ENCODE results near the gene TRPC4AP.

The TRPC4AP gene

DNA sequence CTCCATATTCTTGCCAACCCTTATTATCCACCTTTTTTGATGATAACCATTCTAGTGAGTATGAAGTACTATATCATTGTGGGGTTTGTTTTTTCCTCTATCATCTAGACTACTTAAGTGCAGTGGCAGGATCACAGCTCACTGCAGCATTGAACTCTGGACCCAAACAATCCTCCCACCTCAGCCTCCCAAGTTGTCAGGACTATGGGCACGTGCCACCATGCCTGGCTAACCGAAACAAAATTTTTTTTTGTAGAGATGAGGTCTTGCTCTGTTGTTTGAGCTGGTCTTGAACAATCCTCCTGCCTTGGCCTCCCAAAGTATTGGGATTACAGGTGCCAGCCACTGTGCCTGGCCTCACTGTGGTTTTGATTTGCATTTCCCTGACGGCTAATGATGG, 67.5 kb downstream of the TRPC4AP start:
- no peak for DNase-seq (ENCODE audit: insufficient read length, low spot score)
- TF ChIP-seq POLR2A (IDR thresholded peaks at IDR 0.05; ENCODE audit: low read depth, low read length), result no peak
- no peak for FAIRE-seq

DNA sequence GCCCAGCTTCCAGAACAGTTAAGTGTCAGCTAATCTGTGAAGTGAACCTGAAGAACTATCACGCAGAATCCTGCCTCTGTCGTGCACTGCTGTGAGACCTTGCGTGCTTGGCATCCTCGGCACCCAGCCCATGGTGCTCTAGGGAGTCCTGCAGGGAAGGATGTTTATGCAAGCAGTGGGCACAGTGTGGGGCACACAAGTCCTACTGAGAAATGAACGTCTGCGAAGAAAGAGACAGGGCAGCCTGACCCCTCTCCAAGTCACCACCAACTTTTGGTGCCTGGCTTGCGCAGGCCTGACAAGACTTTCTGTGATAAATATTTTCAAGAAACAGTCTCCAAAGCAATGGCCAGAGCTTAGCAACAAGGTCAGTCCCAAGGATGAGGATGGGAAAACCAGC, 69.0 kb downstream of the TRPC4AP start:
- no peak for FAIRE-seq
- no peak for DNase-seq (ENCODE audit: insufficient read length, low spot score)
- no peak for TF ChIP-seq POLR2A (IDR thresholded peaks at IDR 0.05; ENCODE audit: low read depth, low read length)

DNA sequence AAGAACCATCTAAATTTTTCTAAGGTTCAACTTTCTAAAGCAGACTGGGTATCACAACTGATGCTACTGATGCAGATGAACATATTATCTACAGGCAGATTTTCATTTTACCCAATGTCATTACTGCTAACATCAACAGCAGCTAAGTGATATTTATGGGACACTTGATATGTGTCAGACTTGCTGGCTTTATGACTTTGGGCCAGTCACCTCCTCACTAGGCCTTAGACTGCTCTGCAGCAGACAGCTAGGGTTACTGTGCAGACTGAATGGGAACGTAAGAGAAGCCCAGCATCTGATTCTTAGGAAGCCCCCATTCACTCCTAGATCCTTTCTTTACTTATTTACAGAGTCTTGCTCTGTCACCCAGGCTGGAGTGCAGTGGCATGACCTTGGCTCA, 70.8 kb downstream of the TRPC4AP start:
- no peak for FAIRE-seq
- no peak for TF ChIP-seq POLR2A (IDR thresholded peaks at IDR 0.05; ENCODE audit: low read depth, low read length)
- no peak for DNase-seq (ENCODE audit: insufficient read length, low spot score)

DNA sequence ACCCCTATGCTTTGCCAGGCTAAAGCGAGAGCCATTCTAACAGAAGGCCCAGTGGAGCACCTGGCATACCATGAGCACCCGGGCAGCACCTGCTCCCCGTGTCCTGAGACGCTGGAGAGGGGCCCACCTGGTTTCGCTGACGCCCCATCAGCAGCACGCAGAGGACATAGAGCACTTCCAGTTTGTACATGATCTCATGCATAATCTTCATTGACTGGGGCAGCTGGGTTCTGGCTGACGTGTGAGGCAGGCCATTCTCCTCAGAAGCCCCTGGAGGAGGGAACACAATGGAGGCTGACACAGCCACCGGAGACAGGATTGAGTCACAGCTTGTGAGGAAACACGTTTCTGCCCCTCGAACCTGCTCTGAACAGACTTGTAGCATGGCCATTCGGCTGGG, 71.5 kb downstream of the TRPC4AP start:
- TF ChIP-seq POLR2A (IDR thresholded peaks at IDR 0.05; ENCODE audit: low read depth, low read length), result no peak
- no peak for FAIRE-seq
- no peak for DNase-seq (ENCODE audit: insufficient read length, low spot score)

DNA sequence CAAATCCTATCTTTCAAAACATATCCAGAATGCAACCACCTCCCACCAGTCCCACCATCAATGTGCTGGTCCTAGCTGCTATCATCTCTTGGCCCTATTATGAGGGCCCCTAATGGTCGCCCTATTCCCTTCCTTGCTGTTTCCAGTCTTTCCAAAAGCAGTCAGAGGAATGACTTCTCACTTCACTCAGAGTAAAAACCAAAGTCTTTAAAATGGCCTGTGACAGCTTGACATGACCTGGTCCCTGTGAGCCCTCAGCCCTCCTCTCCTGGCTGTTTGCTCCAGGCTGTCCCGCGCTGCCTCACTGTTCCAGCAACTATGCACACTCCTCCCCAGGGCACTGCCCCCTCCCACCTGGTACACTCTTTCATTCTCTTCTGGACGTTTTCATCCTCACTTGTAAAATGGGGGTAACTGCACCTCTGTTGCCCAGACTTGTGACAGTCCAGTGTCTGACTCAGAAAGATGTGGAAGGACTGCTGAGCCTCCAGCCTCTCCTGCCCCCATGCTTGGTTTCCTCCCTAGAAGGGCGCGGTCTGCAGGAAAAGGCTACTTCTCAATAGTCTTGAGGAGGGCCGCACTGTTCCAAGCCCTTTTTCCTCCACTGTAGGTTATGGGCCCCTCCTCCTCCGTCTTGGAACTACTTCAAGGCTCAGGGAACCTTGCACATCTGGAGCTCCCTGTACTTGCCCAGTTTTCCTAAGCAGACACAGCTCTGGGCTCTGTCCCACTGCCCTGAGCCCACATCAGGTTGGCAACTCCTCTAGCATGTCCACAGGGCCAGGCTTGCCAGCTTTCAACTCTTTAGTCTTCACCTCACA, 72.3 kb downstream of the TRPC4AP start:
- no peak for TF ChIP-seq POLR2A (IDR thresholded peaks at IDR 0.05; ENCODE audit: low read depth, low read length)
- no peak for DNase-seq (ENCODE audit: insufficient read length, low spot score)
- FAIRE-seq, result no peak

DNA sequence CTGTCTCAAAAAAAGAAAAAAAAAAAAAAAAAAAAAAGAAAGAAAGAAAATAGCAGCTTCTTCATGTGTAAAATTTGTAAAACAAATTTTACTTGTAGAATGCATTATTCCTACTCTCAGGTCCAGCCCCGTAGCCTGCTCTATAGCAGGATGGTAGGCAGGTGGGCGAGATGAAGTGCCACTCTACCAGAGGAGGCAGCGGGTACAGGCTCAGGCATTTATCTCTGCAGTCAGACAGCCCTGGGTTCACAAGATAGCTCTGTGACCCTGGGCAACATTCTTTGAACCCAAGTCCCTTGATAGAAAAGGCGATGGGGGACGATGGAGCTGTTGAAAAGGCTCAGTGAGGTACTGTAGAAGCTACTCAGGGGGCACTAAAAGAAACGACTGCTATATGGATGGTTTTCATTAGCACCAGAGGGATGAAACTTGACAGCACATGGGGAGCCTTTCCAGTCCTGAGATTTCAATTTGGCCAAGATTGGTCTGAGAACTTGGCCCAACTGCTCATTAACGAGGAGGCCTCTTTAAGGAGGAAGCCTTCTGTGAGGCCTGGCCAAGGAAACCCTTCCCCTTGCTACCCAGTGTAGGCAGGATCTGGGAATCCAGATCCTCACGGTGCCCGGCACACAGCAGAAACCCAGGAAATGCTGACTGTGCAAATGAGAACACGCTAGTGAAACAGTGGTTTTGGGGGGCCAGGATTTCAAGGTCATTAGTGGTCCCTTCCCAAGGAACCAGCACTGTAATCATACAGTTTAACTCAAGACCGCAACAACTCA, 73.8 kb downstream of the TRPC4AP start:
- no peak for TF ChIP-seq POLR2A (IDR thresholded peaks at IDR 0.05; ENCODE audit: low read depth, low read length)
- DNase-seq (ENCODE audit: insufficient read length, low spot score) (no peak), FAIRE-seq (no peak)

DNA sequence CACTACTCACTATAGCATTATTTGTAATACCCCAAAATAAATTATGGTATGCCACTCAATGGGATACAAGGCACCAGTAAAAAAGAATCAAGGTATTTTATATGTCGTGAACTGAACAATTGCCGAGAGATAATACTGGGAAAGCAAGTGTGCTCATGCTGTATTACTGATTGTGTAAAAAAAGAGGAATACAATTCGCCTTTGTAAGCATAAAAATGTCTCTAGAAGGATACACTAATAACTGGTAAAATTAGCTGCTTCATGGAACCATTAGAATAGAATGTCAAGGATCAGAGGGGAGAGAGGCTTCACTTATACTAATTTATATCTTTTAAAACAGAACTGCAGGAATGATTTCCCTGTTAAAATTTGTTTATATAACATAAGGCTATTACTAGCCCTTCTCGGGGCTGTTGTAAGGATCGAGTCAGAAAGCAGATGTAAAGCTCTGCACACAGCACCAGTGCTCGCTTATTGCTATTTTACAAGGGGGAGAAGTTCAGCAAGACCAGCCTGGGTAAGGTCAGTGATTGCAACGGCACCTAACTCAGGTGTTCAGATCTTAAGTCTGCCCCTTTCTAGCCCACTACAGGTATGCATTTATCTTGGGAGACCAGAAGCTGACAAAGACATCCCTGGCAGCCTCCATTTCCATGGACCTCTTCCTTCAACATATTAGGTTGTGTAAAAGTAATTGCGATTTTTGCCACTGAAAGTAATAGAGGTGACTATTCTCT, 75.3 kb downstream of the TRPC4AP start:
- DNase-seq (ENCODE audit: insufficient read length, low spot score), result no peak
- FAIRE-seq, result no peak
- TF ChIP-seq POLR2A (IDR thresholded peaks at IDR 0.05; ENCODE audit: low read depth, low read length), result no peak

DNA sequence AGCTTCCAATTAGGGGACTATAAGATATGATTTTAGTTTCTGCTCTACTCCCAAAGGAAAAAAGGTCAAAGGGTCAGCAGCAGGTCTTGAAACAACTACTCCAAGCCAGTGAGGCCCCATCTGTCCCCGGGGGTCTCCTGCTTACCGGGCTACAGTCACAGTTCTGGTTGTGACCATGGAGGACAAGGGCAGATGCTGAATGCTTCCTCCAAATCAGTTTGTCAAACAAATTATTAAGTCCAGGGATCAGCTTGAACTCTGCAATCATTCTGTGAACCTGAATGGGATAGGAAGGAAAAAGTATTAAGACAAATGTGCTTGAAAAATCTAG, 76.8 kb downstream of the TRPC4AP start:
- DNase-seq (ENCODE audit: insufficient read length, low spot score), result no peak
- TF ChIP-seq POLR2A (IDR thresholded peaks at IDR 0.05; ENCODE audit: low read depth, low read length), result no peak
- no peak for FAIRE-seq

DNA sequence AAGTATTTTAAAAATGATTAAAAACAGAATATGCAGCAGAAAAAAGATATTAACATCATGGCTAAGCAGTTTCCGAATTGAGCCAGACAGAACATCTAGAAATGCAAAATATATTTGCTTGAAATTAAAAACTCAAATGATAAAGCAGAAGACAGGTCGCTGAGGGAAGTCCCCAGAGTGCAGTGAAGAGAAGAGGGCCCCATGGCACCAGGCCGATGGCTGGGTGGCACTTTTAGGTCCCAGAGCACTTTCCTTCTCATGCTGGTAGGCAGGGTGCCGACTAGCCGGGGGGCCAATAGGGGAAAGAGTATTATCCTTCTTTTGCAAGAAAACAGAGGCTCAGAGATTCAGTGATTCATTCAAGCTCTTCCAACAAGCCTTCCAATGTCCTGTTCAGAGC, 78.1 kb downstream of the TRPC4AP start:
- TF ChIP-seq POLR2A (IDR thresholded peaks at IDR 0.05; ENCODE audit: low read depth, low read length), result no peak
- DNase-seq (ENCODE audit: insufficient read length, low spot score) (no peak), FAIRE-seq (no peak)

DNA sequence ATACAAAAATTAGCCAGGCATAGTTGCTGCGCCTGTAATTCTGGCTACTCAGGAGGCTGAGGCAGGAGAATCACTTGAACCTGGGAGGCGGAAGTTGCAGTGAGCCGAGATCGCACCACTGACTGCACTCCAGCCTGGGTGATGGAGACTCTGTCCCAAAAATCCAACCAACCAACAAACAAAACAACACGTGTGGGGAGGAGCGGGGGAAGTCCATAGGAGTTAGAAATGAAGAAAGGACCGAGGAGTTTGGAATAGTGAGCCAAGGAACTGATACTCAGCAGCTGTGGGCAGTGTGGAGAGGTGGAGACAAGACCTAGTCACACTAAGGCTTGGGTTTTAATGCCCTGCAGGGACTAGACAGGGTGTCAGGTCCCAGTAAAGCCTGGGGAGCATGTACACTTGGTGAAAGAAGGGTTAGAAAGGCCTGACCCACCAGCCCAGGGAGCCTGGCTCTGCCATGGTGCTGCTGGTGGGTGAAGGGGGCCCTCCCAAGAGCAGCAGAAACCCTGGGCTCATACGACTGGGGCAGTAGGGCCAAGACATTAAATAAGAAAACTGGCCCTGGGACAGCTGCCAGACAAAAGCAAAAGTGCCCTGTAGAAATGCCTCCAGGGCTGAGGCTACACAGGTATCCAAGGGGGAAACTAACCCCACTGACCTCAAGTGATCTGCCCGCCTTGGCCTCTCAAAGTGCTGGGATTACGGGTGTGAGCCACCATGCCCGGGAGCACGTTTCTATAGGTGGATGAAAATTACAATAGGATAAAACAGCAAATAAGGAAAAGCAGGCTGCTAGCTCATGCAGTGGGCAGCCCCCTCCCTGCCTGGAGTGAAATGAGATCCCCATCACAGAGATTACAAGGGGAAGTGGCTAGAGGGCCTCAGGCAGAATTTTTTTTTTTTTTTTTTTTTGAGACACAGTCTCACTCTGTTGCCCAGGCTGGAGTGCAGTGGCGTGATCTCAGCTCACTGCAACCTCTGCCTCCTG, 78.9 kb downstream of the TRPC4AP start:
- DNase-seq (ENCODE audit: insufficient read length, low spot score) (no peak), FAIRE-seq (no peak)

DNA sequence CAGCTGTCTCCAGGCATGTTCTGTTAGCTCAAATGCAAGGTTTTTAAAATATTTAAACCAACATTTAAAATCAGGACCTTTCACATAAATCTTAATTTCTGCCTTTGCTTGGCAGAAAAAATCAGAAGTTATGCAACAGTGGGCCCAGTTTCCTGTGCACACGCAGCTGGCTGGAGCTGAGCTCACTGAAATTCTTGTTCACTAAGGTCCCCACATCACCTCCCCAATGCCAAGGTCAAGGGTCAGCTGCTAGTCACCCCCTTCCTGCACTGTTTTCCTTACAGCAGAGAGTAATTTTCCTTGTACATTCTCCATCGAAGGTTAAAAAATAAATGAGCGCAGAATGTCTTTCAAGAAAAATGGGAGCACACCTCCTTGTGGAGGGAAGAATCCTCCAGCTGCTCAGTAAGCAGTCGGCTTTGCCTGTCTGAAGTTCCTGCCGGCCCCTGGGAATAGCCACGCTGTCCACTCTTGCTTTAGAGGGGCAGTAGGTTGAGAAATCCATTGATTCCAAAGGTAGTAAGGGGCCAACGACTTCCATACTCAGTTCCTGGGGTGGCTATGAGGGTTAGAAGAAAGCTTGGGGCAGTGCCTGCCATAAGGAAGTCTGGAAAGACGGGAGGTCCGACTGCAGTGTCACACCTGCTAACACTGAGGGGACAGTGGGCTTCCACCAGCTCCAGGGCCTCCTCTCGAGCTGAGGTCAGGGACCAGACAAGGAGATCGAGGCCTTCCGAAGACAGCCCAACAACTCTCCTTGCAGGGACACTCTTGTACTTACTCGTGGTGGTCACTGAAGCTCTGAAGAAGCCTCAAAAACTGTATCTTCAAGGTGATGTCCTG, 80.2 kb downstream of the TRPC4AP start:
- no peak for TF ChIP-seq POLR2A (IDR thresholded peaks at IDR 0.05; ENCODE audit: low read depth, low read length)
- FAIRE-seq (no peak), DNase-seq (ENCODE audit: insufficient read length, low spot score) (no peak)

More for the DNA sequence above, 78.9 kb downstream of the TRPC4AP start:
- no peak for TF ChIP-seq POLR2A (IDR thresholded peaks at IDR 0.05; ENCODE audit: low read depth, low read length)

DNA sequence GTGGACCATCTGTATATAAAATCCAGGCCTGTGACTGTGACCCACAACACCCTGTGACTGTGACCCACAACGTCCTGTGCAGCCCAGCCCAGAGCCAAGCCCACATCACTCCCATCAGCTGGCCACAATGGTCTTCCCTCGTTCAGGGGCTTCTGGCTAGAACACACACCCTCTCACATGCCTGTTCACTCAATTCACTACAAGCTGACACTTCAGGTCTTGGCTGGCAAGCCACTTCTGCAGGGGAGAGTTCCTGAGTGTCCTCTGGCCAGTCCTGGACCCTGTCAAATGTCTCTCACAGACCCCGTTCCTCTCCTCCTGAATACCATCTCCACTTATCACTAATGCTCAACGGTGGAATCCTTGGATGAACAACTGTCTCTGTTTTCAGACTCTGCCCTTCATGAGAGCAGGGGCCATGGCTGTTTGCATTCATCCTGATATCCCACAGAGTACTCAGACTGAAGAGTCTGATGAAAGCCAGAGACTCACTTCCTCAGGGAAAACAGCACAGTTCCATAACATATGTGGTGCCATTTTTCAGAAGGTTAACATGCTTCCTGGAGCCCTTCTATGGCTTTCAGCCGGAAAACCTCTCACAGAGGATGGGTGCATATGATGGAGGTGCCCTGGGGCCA, 80.9 kb downstream of the TRPC4AP start:
- FAIRE-seq, result no peak
- no peak for TF ChIP-seq POLR2A (IDR thresholded peaks at IDR 0.05; ENCODE audit: low read depth, low read length)
- no peak for DNase-seq (ENCODE audit: insufficient read length, low spot score)

All from H54 (cell line).